ENCODE data around the gene PARD6B. TPM values are rescaled to one million over a fixed set of nuclear protein-coding genes. Genes with fewer than 3 reads are reported as not detected.
A peak's percentile ranks its signal among the peaks of the same experiment; 100 is the strongest.

The PARD6B gene
- total RNA-seq, 1 donor from 2014 or later = 4.0 TPM

DNA sequence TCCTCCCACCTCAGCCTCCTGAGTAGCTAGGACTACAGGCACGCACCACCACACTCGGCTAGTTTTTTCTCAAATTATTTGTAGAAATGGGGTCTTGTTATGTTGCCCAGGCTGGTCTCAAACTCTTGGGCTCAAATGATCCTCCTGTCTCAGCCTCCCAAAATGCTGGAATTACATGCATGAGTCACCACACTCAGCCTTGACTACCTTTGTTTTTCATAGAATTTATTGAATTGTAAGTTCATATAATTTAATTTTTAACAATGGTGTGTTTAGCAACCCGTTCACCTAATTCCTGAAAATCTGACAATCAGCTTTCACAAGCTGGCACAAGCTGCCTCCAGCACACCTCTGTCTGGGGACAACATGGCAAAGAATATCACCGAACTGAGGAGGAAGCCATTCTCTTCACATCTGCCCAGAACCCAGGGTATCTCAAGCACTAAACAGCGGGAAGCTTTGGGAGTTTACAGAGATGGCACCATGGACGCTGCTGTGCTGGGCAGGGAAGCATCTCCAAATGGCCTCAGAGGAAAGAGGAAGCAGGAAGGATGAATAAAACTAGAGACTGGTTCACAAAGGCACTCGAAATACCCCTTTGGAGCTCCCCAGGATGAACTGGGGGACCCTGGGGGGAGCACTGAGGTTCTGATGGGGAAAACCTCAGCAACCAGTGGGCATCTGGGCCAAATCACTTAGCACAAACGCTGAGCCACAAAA is 43.0 kb upstream of the PARD6B start:
- TF ChIP-seq, protein P1, sequence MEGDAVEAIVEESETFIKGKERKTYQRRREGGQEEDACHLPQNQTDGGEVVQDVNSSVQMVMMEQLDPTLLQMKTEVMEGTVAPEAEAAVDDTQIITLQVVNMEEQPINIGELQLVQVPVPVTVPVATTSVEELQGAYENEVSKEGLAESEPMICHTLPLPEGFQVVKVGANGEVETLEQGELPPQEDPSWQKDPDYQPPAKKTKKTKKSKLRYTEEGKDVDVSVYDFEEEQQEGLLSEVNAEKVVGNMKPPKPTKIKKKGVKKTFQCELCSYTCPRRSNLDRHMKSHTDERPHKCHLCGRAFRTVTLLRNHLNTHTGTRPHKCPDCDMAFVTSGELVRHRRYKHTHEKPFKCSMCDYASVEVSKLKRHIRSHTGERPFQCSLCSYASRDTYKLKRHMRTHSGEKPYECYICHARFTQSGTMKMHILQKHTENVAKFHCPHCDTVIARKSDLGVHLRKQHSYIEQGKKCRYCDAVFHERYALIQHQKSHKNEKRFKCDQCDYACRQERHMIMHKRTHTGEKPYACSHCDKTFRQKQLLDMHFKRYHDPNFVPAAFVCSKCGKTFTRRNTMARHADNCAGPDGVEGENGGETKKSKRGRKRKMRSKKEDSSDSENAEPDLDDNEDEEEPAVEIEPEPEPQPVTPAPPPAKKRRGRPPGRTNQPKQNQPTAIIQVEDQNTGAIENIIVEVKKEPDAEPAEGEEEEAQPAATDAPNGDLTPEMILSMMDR (IDR thresholded peaks at IDR 0.05; ENCODE audit: partially characterized antibody, unreplicated experiment) = no peak
- no peak for DNase-seq
- Mint-ChIP-seq H3K27ac (ENCODE audit: unreplicated experiment) (no peak overlapping the region), H3K4me3 (ENCODE audit: unreplicated experiment) (no peak overlapping the region), H3K27me3 (ENCODE audit: unreplicated experiment) (peaks cover 11% of the 10 kb centered on the region), H3K4me1 (ENCODE audit: low read depth, unreplicated experiment) (peaks cover 10% of the 10 kb centered on the region), H3K9me3 (ENCODE audit: unreplicated experiment) (no peaks in the 10 kb centered on the region), H3K36me3 (ENCODE audit: unreplicated experiment) (no peaks in the 10 kb centered on the region)

DNA sequence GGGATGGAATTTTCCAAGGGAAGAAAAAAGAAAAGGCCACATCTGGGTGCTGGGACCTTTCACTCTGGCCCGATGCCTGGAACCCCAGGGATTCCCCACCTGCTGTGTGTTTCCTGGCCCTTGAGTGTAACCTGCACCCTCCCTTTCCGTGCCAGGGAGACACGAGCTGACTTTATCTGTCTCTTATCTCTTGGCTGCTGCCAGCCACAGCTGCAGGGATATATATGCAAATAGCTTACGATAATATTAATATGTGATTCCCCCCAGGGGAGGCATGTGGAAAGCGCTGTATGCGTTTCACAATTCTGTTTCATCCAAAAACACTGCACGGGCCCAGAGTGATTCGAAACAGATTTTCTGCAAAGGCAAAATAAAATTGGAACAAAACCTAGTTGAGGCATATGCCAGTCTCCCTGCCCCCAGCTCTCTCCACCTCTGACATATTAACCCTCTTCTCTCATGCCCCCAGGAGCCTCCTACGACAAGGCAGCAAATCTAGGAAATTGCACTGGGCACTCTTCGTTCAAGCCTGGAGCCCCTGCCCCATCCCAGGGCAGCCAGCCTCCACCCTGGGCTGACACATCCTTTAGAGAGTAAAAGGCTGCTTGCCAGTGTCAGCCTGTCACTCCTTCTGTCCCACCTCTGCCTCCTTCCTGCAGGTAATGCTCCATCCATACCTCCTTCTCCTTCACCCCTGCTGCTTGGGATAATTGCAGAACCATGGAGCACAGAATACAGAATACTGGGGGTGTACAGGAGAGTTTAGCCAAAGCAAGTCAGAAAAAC is 41.3 kb upstream of the PARD6B start:
- H3K4me3 Mint-ChIP-seq (ENCODE audit: unreplicated experiment) = no peak overlapping the region
- DNase-seq = no peak
- peaks cover 10% of the 10 kb centered on the region for H3K4me1 Mint-ChIP-seq (ENCODE audit: low read depth, unreplicated experiment)
- H3K9me3 Mint-ChIP-seq (ENCODE audit: unreplicated experiment) = no peaks in the 10 kb centered on the region
- H3K36me3 Mint-ChIP-seq (ENCODE audit: unreplicated experiment) = no peaks in the 10 kb centered on the region
- no peak overlapping the region for H3K27ac Mint-ChIP-seq (ENCODE audit: unreplicated experiment)
- TF ChIP-seq, protein P1 (IDR thresholded peaks at IDR 0.05; ENCODE audit: partially characterized antibody, unreplicated experiment) = no peak
- H3K27me3 Mint-ChIP-seq (ENCODE audit: unreplicated experiment) = peaks cover 11% of the 10 kb centered on the region

DNA sequence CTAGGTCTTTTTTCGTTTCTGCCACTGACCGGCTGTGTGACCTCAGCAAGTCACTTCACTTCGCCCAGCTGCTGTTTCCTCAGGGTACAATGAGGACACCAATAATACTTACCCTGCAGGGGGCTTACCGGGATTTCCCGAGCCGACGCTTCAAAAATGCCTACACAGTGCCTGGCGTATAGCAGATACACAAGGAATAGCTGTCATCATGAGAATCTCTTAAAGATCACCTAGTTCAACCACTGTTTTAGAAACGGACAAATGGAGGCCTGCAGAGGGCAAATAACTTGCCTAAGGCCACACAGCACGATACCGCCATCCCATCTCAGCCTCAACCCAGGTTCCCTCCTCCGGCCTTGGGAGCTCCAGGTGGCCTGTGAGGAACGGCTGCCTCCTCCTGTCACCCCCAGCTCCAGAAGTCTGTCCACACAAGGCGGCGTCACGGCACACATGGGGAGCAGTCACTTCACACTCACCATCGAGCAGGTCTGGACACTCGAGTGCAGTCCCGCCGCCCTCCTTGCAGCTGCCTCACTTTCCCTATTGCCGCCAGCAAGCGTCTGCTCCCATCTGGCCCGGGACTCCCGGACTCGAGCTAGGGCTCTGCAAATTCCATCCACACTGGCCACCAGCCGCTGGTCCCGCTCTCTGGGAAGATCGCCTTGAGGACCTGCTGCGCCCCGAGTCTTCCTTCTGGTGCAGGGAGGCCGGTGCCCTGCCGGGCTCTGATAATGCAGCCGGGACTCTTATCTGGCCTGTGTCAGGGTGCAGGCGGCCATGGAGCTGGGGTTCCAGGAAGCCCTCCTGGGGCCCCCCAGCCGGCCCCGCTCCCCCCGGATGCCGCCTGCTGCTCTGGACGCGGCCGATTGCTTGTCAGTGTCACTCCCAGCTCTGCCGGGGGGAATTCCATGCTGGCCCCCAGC is 40.5 kb upstream of the PARD6B start, which contains the start of gene RIPOR3:
Gene RIPOR3, minus strand, starts transcription at position 893 of the 923 bp plus-strand sequence. Its CDS starts 414 bp downstream, at position 479.
- DNase-seq = peak; percentile 58
- Mint-ChIP-seq H3K36me3 (ENCODE audit: unreplicated experiment) (no peaks in the 10 kb centered on the region), H3K9me3 (ENCODE audit: unreplicated experiment) (no peaks in the 10 kb centered on the region), H3K4me1 (ENCODE audit: low read depth, unreplicated experiment) (peaks cover 10% of the 10 kb centered on the region), H3K27me3 (ENCODE audit: unreplicated experiment) (peaks cover 11% of the 10 kb centered on the region), H3K27ac (ENCODE audit: unreplicated experiment) (peak within 1 kb of the TSS; percentile 76), H3K4me3 (ENCODE audit: unreplicated experiment) (peak within 1 kb of the TSS; percentile 78)
- TF ChIP-seq, protein P1 (IDR thresholded peaks at IDR 0.05; ENCODE audit: partially characterized antibody, unreplicated experiment) = no peak

DNA sequence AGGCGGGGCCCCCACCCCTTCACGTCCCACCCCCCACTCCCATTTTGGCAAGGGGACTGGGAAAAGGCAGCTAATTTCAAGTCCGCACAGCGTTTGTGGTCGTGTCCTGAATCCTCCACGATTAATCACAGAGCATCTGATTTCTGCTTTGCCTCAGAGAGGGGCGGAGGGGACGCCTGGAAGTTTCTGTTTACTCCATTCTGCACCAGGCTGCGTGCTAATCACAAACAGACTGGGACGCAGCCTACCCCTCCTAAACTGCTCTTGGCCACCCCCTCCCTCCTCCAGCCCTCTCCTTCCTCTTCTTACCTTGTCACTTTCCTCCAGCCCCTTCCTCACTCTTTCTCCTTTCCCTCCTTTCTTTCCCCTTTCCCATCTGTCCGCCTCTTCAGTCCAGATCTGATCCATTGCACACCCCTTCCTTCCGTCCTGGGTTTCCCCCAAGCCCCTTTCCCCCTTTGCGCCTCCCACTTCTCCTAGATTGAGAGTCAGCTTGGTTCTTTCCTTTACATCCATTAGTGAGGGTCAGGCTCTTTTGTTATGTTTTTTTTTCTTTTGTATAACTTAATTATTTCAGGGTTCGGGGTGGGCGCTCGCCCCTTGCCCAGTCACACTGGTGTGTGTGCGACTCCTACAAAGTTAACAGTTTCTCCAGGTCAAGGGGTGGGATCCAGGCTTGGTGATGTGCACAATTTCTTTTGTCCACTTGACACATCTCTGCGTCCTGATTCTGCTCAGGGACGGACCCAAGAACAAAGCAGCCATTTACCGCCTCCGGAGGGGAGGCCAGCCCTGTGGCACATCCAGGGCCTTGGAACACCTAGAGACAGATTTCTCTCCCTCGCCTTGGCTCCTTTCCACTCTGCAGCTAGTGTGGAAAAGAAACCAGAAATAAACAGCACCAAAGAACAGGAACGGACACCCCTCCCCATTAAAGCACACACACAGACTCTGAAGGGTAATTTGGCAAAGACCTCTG is 39.5 kb upstream of the PARD6B start:
- TF ChIP-seq, protein P1 (IDR thresholded peaks at IDR 0.05; ENCODE audit: partially characterized antibody, unreplicated experiment) = no peak
- no peaks in the 10 kb centered on the region for H3K36me3 Mint-ChIP-seq (ENCODE audit: unreplicated experiment)
- peaks cover 11% of the 10 kb centered on the region for H3K27me3 Mint-ChIP-seq (ENCODE audit: unreplicated experiment)
- H3K4me1 Mint-ChIP-seq (ENCODE audit: low read depth, unreplicated experiment) = peaks cover 10% of the 10 kb centered on the region
- peak overlapping the region; percentile 20 for H3K27ac Mint-ChIP-seq (ENCODE audit: unreplicated experiment)
- peak overlapping the region; percentile 59 for H3K4me3 Mint-ChIP-seq (ENCODE audit: unreplicated experiment)
- no peak for DNase-seq
- H3K9me3 Mint-ChIP-seq (ENCODE audit: unreplicated experiment) = no peaks in the 10 kb centered on the region
